Stimulated activated naive CD8-positive, alpha-beta T cell treated with anti-CD3 and anti-CD28 coated beads, Interleukin-15, amount 100 ng/mL, for 72 hours (primary cell): Measurements from ENCODE around the gene MAB21L4.
"Not testable (repeated sequence)": the region's sequence is repeated elsewhere in the genome, so short reads cannot be mapped to it uniquely, and the experiment has no call there.

Experiments
- ATAC-seq: fragments of 150-1000 bp; cut with Tn5 transposase; 2 replicates; pipeline ENCODE4 v1.10.0; 2021; ENCODE audit warnings: mild to moderate bottlenecking, moderate library complexity
- DNase-seq, 2 donors: peaks; one replicate each; pipeline ENCODE4 v3.0.0; 2021 to 2022
- H3K27ac Mint-ChIP-seq, 2 donors: one replicate each; pipeline ENCODE4 v1.8.0; 2022; ENCODE audit warnings: mild to moderate bottlenecking in 2 of 2, mixed read lengths in 2 of 2, moderate library complexity in 2 of 2
- H3K27me3 Mint-ChIP-seq: one replicate; pipeline ENCODE4 v1.8.0; 2022; ENCODE audit warnings: mixed read lengths
- H3K4me1 Mint-ChIP-seq: one replicate; pipeline ENCODE4 v1.8.0; 2022; ENCODE audit warnings: mild to moderate bottlenecking, mixed read lengths
- H3K4me3 Mint-ChIP-seq, 2 donors: one replicate each; pipeline ENCODE4 v1.8.0; 2022; ENCODE audit warnings: mild to moderate bottlenecking in 2 of 2, mixed read lengths in 2 of 2, moderate library complexity in 1 of 2
- H3K9me3 Mint-ChIP-seq, 2 donors: one replicate each; pipeline ENCODE4 v1.8.0; 2022; ENCODE audit warnings: mixed read lengths in 2 of 2

Gene MAB21L4

DNA sequence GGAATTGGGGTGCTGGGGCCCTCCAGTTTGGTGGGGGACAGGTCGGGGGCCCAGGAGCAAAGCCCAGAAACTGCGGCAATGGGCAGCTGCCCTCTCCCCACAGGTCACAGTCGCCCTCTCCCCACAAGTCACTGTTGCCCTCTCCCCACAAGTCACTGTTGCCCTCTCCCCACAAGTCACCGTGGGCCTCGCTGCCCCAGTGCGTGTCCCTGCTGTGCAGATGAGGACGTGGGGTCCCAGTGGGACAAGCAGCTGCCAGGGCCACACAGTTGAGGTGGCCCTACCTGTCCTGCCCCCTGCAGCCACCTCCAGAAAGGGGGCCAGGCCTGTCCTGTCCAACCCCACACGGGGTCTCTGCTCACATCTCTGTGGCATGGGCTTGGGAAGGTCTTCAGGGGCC is 40.3 kb downstream of the MAB21L4 start:
- Mint-ChIP-seq H3K27ac (no peak overlapping the region), H3K27me3 (peaks cover 8% of the 10 kb centered on the region), H3K9me3 (peaks cover 0 to 8% of the 10 kb centered on the region in 2 donors), H3K4me1 (no peaks in the 10 kb centered on the region), H3K4me3 (no peak overlapping the region)
- no peak for DNase-seq
- ATAC-seq, result no peak

- DNase-seq (no peak), ATAC-seq (no peak)
- Mint-ChIP-seq H3K4me1 (no peaks in the 10 kb centered on the region), H3K9me3 (peaks cover 0 to 8% of the 10 kb centered on the region in 2 donors), H3K27me3 (peaks cover 8% of the 10 kb centered on the region), H3K27ac (no peak overlapping the region), H3K4me3 (no peak overlapping the region)
Measured at GRCh38 chr2:240852671-240853314, 43.2 kb downstream of the MAB21L4 start.

DNA sequence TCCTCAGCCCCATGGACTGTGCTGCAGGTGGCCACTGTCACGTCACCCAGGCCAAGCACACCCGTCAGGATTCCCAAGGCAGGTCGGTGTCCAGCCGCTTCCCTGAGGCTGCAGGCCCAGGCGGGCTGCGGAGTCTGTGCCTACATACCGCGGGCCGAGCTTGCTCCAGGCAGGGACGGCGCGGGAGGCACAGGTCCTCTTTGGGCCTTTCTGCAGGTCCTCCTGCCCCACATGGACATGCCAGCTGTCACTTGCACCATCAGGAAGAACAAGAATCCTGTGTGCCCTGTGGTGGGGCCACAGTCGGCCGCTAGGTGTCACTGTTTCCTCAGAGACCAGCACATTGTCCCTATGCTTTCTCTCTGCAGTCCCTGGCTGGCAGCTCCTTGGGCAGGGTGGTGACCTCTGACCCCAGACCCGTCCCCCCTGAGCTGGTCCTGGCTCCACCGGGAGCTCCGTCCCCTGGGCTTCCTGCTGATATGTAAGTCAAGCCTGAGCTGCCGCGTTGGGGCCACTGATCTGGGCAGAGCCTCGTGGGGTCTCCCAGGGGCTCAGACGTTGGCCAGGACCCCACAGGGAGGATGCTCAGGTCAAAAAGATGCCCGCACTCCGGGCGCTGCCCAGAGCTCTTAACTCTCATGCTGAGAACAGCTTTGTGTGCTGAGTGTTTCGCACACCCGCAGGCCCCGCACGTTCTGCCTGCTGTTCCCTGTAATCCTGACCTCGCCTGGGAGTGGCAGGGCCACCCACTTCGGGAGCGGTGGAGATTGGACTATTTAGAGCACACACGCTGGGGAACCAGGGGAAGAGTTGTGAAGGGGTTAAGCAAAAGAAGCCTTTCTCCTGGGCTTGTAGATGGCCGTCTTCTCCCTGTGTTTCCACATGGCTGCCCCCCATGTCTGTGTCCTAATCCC is 44.6 kb downstream of the MAB21L4 start:
- Mint-ChIP-seq H3K27me3 (peaks cover 8% of the 10 kb centered on the region), H3K4me3 (no peak overlapping the region), H3K4me1 (no peaks in the 10 kb centered on the region), H3K9me3 (peaks cover 0 to 12% of the 10 kb centered on the region in 2 donors), H3K27ac (no peak overlapping the region)
- DNase-seq (peak; percentile 78 to 80), ATAC-seq (peak; percentile 93)

DNA sequence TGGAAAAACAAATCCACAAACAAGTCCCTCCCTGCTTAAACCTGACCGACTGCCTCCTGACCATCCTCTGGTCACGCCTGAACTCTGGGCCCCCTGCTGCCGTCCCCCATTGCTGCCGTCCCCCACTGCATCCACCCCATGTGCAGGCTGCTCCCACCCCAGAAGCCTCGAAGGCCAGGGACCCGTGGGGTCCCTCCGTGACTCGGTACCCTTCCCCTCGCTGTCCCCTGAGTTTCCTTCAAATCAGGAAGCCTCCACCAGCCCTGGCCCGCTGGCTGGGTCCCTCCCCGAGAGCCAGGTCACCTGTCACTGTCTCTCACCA is 45.2 kb downstream of the MAB21L4 start:
- ATAC-seq (peak; percentile 10), DNase-seq (no peak)
- no peaks in the 10 kb centered on the region for H3K4me1 Mint-ChIP-seq
- H3K9me3 Mint-ChIP-seq, result peaks cover 0 to 13% of the 10 kb centered on the region in 2 donors
- H3K4me3 Mint-ChIP-seq, result no peak overlapping the region
- no peak overlapping the region for H3K27ac Mint-ChIP-seq
- H3K27me3 Mint-ChIP-seq, result peaks cover 8% of the 10 kb centered on the region

- Mint-ChIP-seq H3K4me3 (no peak overlapping the region), H3K27me3 (peaks cover 8% of the 10 kb centered on the region), H3K9me3 (peaks cover 3 to 12% of the 10 kb centered on the region in 2 donors), H3K4me1 (no peaks in the 10 kb centered on the region), H3K27ac (no peak overlapping the region)
- ATAC-seq (peak; percentile 11), DNase-seq (no peak)
Measured at GRCh38 chr2:240850026-240850425, 45.9 kb downstream of the MAB21L4 start.

DNA sequence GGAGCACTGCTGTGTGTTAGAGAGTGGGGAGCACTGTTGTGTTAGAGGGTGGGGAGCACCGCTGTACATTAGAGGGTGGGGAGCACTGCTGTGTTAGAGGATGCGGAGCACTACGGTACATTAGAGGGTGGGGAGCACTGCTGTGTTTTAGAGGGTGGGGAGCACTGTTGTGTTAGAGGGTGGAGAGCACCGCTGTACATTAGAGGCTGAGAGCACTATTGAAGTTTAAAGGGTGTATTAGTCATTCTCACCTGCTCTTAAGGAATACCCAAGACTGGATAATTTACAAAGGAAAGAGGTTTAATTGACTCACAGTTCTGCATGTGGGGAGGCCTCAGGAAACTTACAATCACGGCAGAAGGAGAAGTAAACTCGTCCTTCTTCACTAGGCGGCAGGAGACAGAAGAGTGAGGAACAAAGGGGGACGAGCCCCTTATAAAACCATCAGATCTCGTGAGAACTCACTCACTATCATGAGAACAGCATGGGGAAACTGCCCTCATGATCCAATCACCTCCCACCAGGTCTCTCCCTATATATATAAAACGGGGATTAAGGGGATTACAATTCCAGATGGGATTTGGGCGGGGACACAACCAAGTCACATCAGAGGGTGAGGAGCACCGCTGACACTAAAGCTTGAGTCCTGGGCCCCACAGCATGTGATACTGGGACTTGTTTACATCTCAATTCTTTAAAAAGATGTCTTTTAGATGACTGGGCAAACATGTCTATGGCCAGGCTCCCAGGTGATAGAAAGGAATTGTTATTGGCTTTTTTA is 46.9 kb downstream of the MAB21L4 start:
- Mint-ChIP-seq H3K4me1 (no peaks in the 10 kb centered on the region), H3K27me3 (peaks cover 8% of the 10 kb centered on the region), H3K9me3 (peaks cover 9 to 14% of the 10 kb centered on the region in 2 donors), H3K4me3 (no peak overlapping the region), H3K27ac (no peak overlapping the region)
- ATAC-seq (no peak), DNase-seq (no peak)

- Mint-ChIP-seq H3K4me3 (no peak overlapping the region), H3K4me1 (no peaks in the 10 kb centered on the region), H3K27ac (no peak overlapping the region), H3K27me3 (peaks cover 8% of the 10 kb centered on the region), H3K9me3 (peaks cover 12 to 14% of the 10 kb centered on the region in 2 donors)
- no peak for ATAC-seq
- no peak for DNase-seq
Measured at GRCh38 chr2:240847817-240848216, 48.1 kb downstream of the MAB21L4 start.

GRCh38 chr2:240846873-240847595 is 48.9 kb downstream of the MAB21L4 start:
- peaks cover 12 to 14% of the 10 kb centered on the region in 2 donors for H3K9me3 Mint-ChIP-seq
- no peak for DNase-seq
- no peak for ATAC-seq
- H3K4me1 Mint-ChIP-seq, result no peaks in the 10 kb centered on the region
- no peak overlapping the region for H3K27ac Mint-ChIP-seq
- H3K4me3 Mint-ChIP-seq, result no peak overlapping the region
- H3K27me3 Mint-ChIP-seq, result peaks cover 2% of the 10 kb centered on the region

- not testable (repeated sequence) for H3K27ac Mint-ChIP-seq, DNase-seq, H3K4me3 Mint-ChIP-seq, H3K4me1 Mint-ChIP-seq, ATAC-seq, H3K27me3 Mint-ChIP-seq
- H3K9me3 Mint-ChIP-seq, result peaks cover 12 to 14% of the 10 kb centered on the region in 2 donors
Measured at GRCh38 chr2:240846309-240846708, 49.6 kb downstream of the MAB21L4 start.

- peak; percentile 65 for ATAC-seq
- H3K27me3 Mint-ChIP-seq, result peaks cover 9% of the 10 kb centered on the region
- H3K4me3 Mint-ChIP-seq, result no peak overlapping the region
- peaks cover 9 to 12% of the 10 kb centered on the region in 2 donors for H3K9me3 Mint-ChIP-seq
- peak in 1 of 2 donors; percentile 33 for DNase-seq
- no peak overlapping the region for H3K27ac Mint-ChIP-seq
- no peaks in the 10 kb centered on the region for H3K4me1 Mint-ChIP-seq
Measured at GRCh38 chr2:240840435-240841060, 55.4 kb downstream of the MAB21L4 start.

- Mint-ChIP-seq H3K27ac (no peak overlapping the region), H3K9me3 (peaks cover 0 to 6% of the 10 kb centered on the region in 2 donors), H3K4me1 (no peaks in the 10 kb centered on the region), H3K4me3 (no peak overlapping the region), H3K27me3 (peaks cover 9% of the 10 kb centered on the region)
- ATAC-seq (no peak), DNase-seq (no peak)
Measured at GRCh38 chr2:240839152-240840143, 56.5 kb downstream of the MAB21L4 start.

- no peak overlapping the region for H3K4me3 Mint-ChIP-seq
- ATAC-seq (no peak), DNase-seq (no peak)
- peaks cover 9% of the 10 kb centered on the region for H3K27me3 Mint-ChIP-seq
- H3K27ac Mint-ChIP-seq, result no peak overlapping the region
- peaks cover 6% of the 10 kb centered on the region for H3K4me1 Mint-ChIP-seq
- H3K9me3 Mint-ChIP-seq, result no peaks in the 10 kb centered on the region
Measured at GRCh38 chr2:240837621-240838020, 58.3 kb downstream of the MAB21L4 start.

DNA sequence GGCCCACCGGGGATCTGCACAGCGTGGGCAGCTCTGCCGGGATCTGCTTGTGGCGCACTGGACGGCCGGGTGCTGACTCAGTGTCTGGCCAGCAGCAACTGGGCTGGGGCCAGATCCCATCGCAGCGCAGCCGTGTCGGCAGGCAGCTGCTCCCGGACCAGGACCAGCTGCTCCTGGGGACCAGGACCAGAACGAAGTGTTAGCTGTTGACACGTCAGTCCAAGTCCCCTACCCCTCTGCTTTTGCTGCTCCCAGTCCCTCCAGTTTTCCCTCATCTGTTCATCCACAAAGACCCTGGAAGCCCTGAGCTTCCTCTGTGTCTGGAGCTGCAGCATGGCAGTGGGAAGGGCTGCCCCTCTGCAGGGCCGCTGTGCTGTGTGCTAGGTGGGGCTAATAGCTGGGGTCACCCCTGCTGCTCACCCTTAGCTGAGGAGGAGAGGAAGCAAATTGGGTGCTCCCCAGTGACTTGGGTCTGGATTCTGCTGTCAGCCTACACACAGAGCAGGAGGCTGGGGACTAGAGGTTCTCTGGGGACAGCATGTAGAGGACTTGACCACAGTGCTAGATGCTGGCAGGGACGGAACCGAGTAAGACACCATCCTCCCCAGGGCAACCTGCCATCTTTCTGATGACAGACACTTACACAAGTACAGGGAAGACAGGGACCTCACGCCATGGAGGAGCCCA is 59.0 kb downstream of the MAB21L4 start:
- ATAC-seq (no peak), DNase-seq (no peak)
- Mint-ChIP-seq H3K4me1 (peaks cover 13% of the 10 kb centered on the region), H3K27ac (no peak overlapping the region), H3K27me3 (peaks cover 9% of the 10 kb centered on the region), H3K9me3 (no peaks in the 10 kb centered on the region), H3K4me3 (no peak overlapping the region)
